ENCODE measurements around the gene SETD2.

GRCh38 chr3:47162697-47163168 is 1.2 kb downstream of the SETD2 start:
- TF ChIP-seq, protein P1, sequence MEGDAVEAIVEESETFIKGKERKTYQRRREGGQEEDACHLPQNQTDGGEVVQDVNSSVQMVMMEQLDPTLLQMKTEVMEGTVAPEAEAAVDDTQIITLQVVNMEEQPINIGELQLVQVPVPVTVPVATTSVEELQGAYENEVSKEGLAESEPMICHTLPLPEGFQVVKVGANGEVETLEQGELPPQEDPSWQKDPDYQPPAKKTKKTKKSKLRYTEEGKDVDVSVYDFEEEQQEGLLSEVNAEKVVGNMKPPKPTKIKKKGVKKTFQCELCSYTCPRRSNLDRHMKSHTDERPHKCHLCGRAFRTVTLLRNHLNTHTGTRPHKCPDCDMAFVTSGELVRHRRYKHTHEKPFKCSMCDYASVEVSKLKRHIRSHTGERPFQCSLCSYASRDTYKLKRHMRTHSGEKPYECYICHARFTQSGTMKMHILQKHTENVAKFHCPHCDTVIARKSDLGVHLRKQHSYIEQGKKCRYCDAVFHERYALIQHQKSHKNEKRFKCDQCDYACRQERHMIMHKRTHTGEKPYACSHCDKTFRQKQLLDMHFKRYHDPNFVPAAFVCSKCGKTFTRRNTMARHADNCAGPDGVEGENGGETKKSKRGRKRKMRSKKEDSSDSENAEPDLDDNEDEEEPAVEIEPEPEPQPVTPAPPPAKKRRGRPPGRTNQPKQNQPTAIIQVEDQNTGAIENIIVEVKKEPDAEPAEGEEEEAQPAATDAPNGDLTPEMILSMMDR (IDR thresholded peaks at IDR 0.05), result no peak
- no peak for TF ChIP-seq POLR2A (IDR thresholded peaks at IDR 0.05)

Measured in uterus (tissue), 2 donors.